ENCODE results near the gene AIFM2.
"Not testable (repeated sequence)": the region's sequence is repeated elsewhere in the genome, so short reads cannot be mapped to it uniquely, and the experiment has no call there.

Gene AIFM2

GRCh38 chr10:70090951-70091350 lies 41.7 kb downstream of the AIFM2 start:
- no peak for DNase-seq

- no peak for DNase-seq
Measured at GRCh38 chr10:70090013-70090412, 42.6 kb downstream of the AIFM2 start.

GRCh38 chr10:70088308-70088698 lies 44.3 kb downstream of the AIFM2 start:
- DNase-seq: no peak

GRCh38 chr10:70087616-70088307 lies 44.9 kb downstream of the AIFM2 start:
- DNase-seq: no peak

- DNase-seq: no peak
Measured at GRCh38 chr10:70085975-70086613, 46.5 kb downstream of the AIFM2 start.

GRCh38 chr10:70084189-70084588 lies 48.4 kb downstream of the AIFM2 start:
- no peak for DNase-seq

GRCh38 chr10:70080789-70081188 lies 51.8 kb downstream of the AIFM2 start:
- not testable (repeated sequence) for DNase-seq

GRCh38 chr10:70078937-70079336 lies 53.7 kb downstream of the AIFM2 start:
- DNase-seq: no peak

GRCh38 chr10:70078329-70078728 lies 54.3 kb downstream of the AIFM2 start:
- DNase-seq: no peak

- DNase-seq: no peak
Measured at GRCh38 chr10:70074971-70075370, 57.7 kb downstream of the AIFM2 start.

GRCh38 chr10:70074165-70074564 lies 58.5 kb downstream of the AIFM2 start:
- DNase-seq: no peak

- no peak for DNase-seq
Measured at GRCh38 chr10:70070834-70071233, 61.8 kb downstream of the AIFM2 start.

- DNase-seq: no peak
Measured at GRCh38 chr10:70069346-70069745, 63.3 kb downstream of the AIFM2 start.

GRCh38 chr10:70068925-70069324 lies 63.7 kb downstream of the AIFM2 start:
- DNase-seq: no peak

GRCh38 chr10:70067586-70067985 lies 65.0 kb downstream of the AIFM2 start:
- no peak for DNase-seq

- no peak for DNase-seq
Measured at GRCh38 chr10:70066190-70066589, 66.4 kb downstream of the AIFM2 start.

GRCh38 chr10:70064486-70064885 lies 68.1 kb downstream of the AIFM2 start:
- DNase-seq: no peak

- no peak for DNase-seq
Measured at GRCh38 chr10:70063418-70064098, 69.1 kb downstream of the AIFM2 start.

All from amniotic stem cell (primary cell).